ENCODE measurements around the gene TAAR1.
"Not testable (repeated sequence)": the region's sequence is repeated elsewhere in the genome, so short reads cannot be mapped to it uniquely, and the experiment has no call there.

Gene TAAR1

GRCh38 chr6:132611616-132612015 is 47.4 kb downstream of the TAAR1 start:
- in situ Hi-C loops (cut with MboI; ENCODE audit: low pct_unique_long_range_greater_than_20kb, low sequenced_read_pairs), result no loop called here
- no peak for DNase-seq

GRCh38 chr6:132607544-132608233 is 51.3 kb downstream of the TAAR1 start:
- in situ Hi-C loops (cut with MboI; ENCODE audit: low pct_unique_long_range_greater_than_20kb, low sequenced_read_pairs), result no loop called here
- DNase-seq, result no peak

GRCh38 chr6:132604635-132605152 is 54.3 kb downstream of the TAAR1 start:
- in situ Hi-C loops (cut with MboI; ENCODE audit: low pct_unique_long_range_greater_than_20kb, low sequenced_read_pairs), result no loop called here

GRCh38 chr6:132600900-132601299 is 58.1 kb downstream of the TAAR1 start:
- DNase-seq; in situ Hi-C loops (cut with MboI; ENCODE audit: low pct_unique_long_range_greater_than_20kb, low sequenced_read_pairs): not testable (repeated sequence)

More at GRCh38 chr6:132604635-132605152, 54.3 kb downstream of the TAAR1 start:
- DNase-seq, result no peak

GRCh38 chr6:132598473-132598872 is 60.5 kb downstream of the TAAR1 start:
- peak; percentile 10 for DNase-seq
- in situ Hi-C loops (cut with MboI; ENCODE audit: low pct_unique_long_range_greater_than_20kb, low sequenced_read_pairs), result no loop called here

GRCh38 chr6:132596201-132596600 is 62.8 kb downstream of the TAAR1 start:
- in situ Hi-C loops (cut with MboI; ENCODE audit: low pct_unique_long_range_greater_than_20kb, low sequenced_read_pairs), result no loop called here
- DNase-seq, result no peak
